Measurements from ENCODE around the gene HS3ST3A1.

Gene HS3ST3A1

GRCh38 chr17:13474073-13474800 is 127.5 kb downstream of the HS3ST3A1 start:
- H4K20me1 ChIP-seq (ENCODE audit: insufficient read depth, low read length) = no peaks in the 10 kb centered on the region
- H3K27ac ChIP-seq (ENCODE audit: low read length) = no peak overlapping the region
- no peak overlapping the region for H3K9ac ChIP-seq (ENCODE audit: low read length)
- H3K36me3 ChIP-seq (replicated peaks; ENCODE audit: insufficient read depth, low read length) = no peaks in the 10 kb centered on the region
- TF ChIP-seq CTCF (IDR thresholded peaks at IDR 0.05; ENCODE audit: low read length) (no peak), EZH2 (optimal IDR thresholded peaks at IDR 0.05; ENCODE audit: low read depth, low read length) (no peak), EZH2phosphoT487 (IDR thresholded peaks at IDR 0.05; ENCODE audit: low read length) (no peak)
- no peaks in the 10 kb centered on the region for H3K27me3 ChIP-seq (replicated peaks; ENCODE audit: insufficient read depth, low read length)
- H3K9me2 ChIP-seq (replicated peaks; ENCODE audit: insufficient read depth, low read length) = no peaks in the 10 kb centered on the region
- H3K9me3 ChIP-seq (replicated peaks; ENCODE audit: insufficient read depth, low read length) = no peaks in the 10 kb centered on the region; the same call in 1 of the 2 replicates
- H2AFZ ChIP-seq (ENCODE audit: low read length) = no peak overlapping the region
- no peaks in the 10 kb centered on the region for H3F3A ChIP-seq (ENCODE audit: insufficient read depth, low read length)
- no peak overlapping the region for H3K4me2 ChIP-seq (ENCODE audit: low read depth, low read length)
- H3K4me1 ChIP-seq (ENCODE audit: low read length) = no peaks in the 10 kb centered on the region
- no peak overlapping the region for H3K4me3 ChIP-seq (ENCODE audit: low read length)
- no peak for DNase-seq
- no peaks in the 10 kb centered on the region for H3K79me2 ChIP-seq (ENCODE audit: low read length)

DNA sequence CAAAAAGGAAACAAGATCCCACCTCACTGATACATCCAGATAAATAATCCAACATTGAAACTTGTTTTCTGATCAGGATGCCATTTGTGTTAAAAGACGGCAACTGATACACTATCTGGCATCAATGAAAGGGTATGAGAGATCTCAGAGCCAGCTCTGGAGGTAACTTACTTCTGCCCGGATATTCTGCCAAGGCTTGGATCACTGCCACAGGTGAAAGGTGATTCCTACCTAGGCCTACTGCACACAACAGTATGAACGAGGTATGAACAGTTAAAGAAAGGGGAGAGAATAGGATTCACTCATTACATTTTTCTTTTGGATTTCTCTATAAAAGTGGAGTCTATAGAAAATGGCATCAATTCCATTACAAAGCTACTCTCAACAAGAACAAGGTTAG is 136.1 kb downstream of the HS3ST3A1 start:
- Histone ChIP-seq H3K9me3 (replicated peaks; ENCODE audit: insufficient read depth, low read length) (no peaks in the 10 kb centered on the region; the same call in 1 of the 2 replicates), H4K20me1 (ENCODE audit: insufficient read depth, low read length) (no peaks in the 10 kb centered on the region), H3K9me2 (replicated peaks; ENCODE audit: insufficient read depth, low read length) (no peaks in the 10 kb centered on the region), H3F3A (ENCODE audit: insufficient read depth, low read length) (no peaks in the 10 kb centered on the region), H3K4me3 (ENCODE audit: low read length) (no peak overlapping the region), H2AFZ (ENCODE audit: low read length) (no peak overlapping the region), H3K9ac (ENCODE audit: low read length) (no peak overlapping the region), H3K79me2 (ENCODE audit: low read length) (no peaks in the 10 kb centered on the region), H3K27me3 (replicated peaks; ENCODE audit: insufficient read depth, low read length) (no peaks in the 10 kb centered on the region), H3K4me2 (ENCODE audit: low read depth, low read length) (no peak overlapping the region), H3K4me1 (ENCODE audit: low read length) (no peaks in the 10 kb centered on the region), H3K27ac (ENCODE audit: low read length) (no peak overlapping the region), H3K36me3 (replicated peaks; ENCODE audit: insufficient read depth, low read length) (no peaks in the 10 kb centered on the region)
- no peak for DNase-seq
- TF ChIP-seq EZH2phosphoT487 (IDR thresholded peaks at IDR 0.05; ENCODE audit: low read length) (no peak), EZH2 (optimal IDR thresholded peaks at IDR 0.05; ENCODE audit: low read depth, low read length) (no peak), CTCF (IDR thresholded peaks at IDR 0.05; ENCODE audit: low read length) (no peak)

- no peak overlapping the region for H2AFZ ChIP-seq (ENCODE audit: low read length)
- H3F3A ChIP-seq (ENCODE audit: insufficient read depth, low read length) = no peaks in the 10 kb centered on the region
- no peaks in the 10 kb centered on the region for H3K4me1 ChIP-seq (ENCODE audit: low read length)
- no peaks in the 10 kb centered on the region for H4K20me1 ChIP-seq (ENCODE audit: insufficient read depth, low read length)
- no peaks in the 10 kb centered on the region for H3K9me2 ChIP-seq (replicated peaks; ENCODE audit: insufficient read depth, low read length)
- H3K79me2 ChIP-seq (ENCODE audit: low read length) = no peaks in the 10 kb centered on the region
- H3K36me3 ChIP-seq (replicated peaks; ENCODE audit: insufficient read depth, low read length) = no peaks in the 10 kb centered on the region
- no peak for TF ChIP-seq EZH2 (optimal IDR thresholded peaks at IDR 0.05; ENCODE audit: low read depth, low read length)
- no peak for TF ChIP-seq EZH2phosphoT487 (IDR thresholded peaks at IDR 0.05; ENCODE audit: low read length)
- TF ChIP-seq CTCF (IDR thresholded peaks at IDR 0.05; ENCODE audit: low read length) = no peak
- no peak overlapping the region for H3K4me2 ChIP-seq (ENCODE audit: low read depth, low read length)
- no peak overlapping the region for H3K27ac ChIP-seq (ENCODE audit: low read length)
- H3K27me3 ChIP-seq (replicated peaks; ENCODE audit: insufficient read depth, low read length) = no peaks in the 10 kb centered on the region
- DNase-seq = no peak
- no peak overlapping the region for H3K9ac ChIP-seq (ENCODE audit: low read length)
- H3K9me3 ChIP-seq (replicated peaks; ENCODE audit: insufficient read depth, low read length) = no peaks in the 10 kb centered on the region
- no peak overlapping the region for H3K4me3 ChIP-seq (ENCODE audit: low read length)
Observed at GRCh38 chr17:13462673-13463124, 139.0 kb downstream of the HS3ST3A1 start.
